Stimulated activated CD4-positive, alpha-beta T cell treated with anti-CD3 and anti-CD28 coated beads, Interleukin-2, amount 100 ng/mL, for 48 hours (primary cell): ENCODE data around the gene CD59.
"Not testable (repeated sequence)": the region's sequence is repeated elsewhere in the genome, so short reads cannot be mapped to it uniquely, and the experiment has no call there.

ENCODE experiments used
- DNase-seq, 2 donors: peaks; one replicate each; pipeline ENCODE4 v3.0.0-alpha.2; 2020

Gene CD59

DNA sequence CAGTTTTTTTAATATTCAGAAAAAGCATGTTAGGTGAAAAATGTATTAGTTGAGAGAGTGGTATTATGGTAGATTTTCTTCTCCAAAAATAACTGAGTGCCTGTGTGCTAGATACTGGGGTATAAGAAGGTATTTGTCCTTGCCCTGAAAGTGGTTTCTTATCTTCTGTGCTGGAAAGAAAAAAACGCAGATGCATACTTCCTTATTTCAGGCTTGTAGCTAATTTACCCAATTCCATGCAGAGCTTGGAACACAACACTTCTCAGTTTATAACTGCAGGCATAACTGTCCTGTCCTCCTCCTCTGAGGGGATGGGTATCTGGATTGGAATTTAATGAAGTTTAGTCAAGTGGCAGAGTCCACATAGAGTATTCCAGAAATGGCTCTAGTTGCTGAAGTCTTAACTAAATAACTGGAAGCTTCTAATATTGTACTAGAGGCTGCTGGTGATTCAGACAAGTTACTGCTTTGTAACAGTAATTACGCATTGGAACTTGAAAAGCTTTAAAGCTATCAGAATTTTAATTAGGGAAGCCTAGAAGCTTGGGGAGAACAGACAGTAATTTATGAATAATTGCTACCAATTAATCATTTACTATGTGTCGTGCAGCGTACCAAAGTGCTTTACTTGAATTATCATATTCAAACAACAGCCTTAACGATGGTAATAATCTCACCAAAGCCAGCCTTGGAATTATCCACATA lies 22.9 kb downstream of the CD59 start:
- DNase-seq, result no peak

DNA sequence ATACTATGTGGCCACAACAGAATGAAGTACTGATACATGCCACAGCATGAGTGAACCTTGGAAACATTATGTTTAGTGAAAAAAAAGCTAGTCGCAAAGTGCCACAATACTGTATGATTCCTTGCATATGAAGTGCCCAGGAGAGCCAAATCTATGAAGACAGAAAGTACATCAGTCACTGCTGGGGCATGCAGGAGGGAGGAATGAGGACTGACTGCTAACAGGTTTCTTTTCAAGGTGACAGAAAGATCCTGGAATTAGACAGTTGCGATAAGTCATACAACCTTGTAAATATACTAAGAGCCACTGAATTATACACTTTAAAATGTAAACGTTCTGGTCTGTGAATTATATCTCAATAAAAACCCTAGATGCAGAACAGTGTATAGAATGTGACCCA lies 23.8 kb downstream of the CD59 start:
- no peak for DNase-seq

DNA sequence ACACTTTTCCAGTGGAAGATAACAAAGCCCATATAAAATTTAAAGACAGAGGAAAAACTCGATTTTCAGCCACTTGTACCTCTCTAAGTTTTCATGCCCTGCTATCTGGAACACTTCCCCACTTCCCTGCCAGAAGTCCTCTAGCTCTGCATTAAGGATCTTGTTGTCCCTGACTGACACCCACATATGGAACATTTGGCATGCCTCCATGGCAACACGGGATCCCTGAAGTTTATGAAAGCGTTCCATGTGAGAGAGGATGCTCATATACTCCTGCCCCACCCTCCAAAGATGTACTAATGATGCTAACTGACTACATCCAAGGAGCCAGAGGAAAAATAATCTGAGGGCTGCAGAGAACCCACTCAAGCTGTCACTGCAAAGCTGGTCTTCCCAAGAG lies 26.8 kb downstream of the CD59 start:
- DNase-seq, result no peak

DNA sequence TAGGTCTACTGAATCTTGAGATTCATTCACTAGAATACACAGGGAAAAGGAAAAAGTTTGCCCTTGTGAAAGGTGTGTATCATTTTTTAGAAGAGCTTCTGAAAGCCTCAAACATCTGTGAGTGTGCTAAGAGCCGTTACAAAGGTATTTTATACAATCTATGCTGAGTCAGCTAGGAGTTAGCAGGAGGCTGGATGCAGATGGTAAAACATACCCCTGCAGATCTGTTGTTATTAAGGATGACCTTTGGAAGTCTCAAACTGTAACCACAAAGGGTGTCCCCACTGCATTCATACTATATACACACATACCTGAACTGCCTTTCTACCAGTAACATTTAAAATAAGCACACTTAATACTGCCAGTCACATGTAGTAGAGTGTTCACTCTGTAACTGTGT lies 27.2 kb downstream of the CD59 start:
- no peak for DNase-seq

DNA sequence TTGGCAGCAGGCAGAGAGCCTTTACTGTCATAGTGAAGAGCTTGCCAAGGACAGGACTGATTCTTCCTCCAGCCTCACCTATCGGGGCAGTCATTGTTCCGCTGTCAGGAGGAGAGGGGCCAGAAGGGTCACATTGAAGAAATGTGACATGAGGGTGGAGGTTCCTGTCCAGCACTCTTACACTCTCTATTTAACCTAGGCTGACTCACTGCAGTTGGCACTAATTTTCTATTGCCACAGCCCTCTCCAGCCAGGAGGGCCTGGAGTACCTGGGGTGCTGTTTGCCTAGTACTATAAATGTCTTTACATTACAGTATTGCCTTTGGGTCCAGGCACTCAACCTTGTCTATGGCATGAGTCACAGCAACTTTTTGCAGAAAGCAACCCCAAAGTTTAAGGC lies 28.4 kb downstream of the CD59 start:
- not testable (repeated sequence) for DNase-seq

DNA sequence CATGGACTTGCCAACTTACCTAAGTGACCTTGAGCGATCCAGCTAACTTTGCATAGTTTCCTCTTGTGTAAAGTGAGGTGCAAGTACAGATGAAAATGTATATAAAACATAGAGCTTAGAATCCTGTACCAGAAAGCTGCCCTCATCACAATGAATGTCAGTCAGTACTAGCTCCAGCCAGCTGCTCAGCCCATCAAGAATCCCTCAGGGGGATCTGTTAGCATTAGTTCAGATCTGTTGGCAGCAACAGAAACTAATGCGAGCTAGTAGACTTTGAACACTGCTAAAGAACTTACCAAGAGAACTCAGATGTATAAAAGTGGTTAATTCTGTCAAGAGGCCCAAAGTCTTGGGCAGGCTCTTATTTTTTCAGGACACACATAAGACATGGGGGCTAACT lies 29.3 kb downstream of the CD59 start:
- no peak for DNase-seq

DNA sequence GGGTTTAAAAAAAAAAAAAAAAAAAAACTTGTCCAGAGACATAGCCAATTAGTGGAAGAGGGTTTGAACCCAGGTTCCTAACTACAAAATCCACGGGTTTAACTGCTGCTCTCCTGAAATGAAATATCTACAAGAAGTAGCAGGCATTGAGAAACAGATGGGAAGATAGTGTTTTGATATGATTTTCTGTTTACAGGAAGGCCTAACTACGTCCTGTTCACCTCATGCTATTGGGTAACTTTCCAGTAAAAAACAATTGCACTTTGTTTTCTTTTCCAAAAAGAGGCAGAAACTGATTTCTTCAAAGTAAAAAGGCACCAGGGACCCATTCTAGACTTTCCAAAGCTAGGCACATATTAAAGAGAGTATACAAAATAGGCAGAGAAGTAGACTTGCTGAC lies 29.7 kb downstream of the CD59 start:
- no peak for DNase-seq

DNA sequence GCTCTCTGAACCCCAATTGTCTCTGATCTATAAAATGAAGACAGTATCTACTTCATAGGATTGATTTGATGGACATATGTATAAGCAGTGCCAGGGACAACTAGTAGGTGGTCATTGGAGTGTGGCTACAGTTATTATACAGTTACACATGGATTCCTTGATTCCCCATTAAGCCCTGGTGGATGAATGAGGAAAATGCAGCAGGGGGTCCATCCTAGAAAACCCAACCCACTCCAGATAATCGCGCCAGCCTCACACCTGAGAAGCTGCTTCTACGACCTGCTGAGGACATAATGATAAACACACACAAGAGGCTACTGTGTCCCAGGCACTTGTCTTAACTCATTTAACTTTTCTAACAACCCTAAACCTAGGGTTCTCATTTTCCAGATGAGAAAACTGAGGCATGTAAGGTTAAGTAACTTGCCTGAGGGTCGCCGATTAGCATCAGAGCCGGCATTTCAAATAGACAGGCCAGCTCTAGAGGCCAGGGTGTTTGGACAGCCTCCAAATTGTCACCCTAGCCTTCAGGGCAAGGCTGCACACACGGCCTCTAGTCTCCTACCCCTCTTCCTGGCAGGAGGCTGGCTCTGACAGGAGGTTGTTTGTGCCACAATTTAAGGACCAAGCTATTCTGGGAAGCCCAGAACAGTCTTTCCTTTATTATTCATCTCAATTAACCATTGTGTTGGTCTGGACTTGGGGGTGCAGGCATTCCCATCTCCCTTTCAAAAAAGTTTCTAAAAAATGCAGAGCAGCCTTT lies 31.8 kb downstream of the CD59 start:
- DNase-seq, result no peak

DNA sequence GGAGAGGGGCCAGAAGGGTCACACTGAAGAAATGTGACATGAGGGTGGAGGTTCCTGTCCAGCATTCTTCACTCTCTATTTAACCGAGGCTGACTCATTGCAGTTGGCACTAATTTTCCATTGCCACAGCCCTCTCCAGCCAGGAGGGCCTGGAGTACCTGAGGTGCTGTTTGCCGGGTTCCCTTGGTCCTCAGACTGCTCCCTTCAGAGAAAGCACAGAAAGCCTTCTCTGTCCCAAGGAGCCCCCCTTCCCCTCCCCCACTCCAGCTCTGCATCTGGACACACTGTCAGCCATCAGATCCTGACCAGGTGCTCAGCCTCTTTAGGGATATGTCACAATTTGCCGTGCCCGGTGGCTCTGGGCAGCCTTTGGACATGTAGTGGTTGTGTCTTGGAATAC lies 32.4 kb downstream of the CD59 start:
- DNase-seq, result no peak

DNA sequence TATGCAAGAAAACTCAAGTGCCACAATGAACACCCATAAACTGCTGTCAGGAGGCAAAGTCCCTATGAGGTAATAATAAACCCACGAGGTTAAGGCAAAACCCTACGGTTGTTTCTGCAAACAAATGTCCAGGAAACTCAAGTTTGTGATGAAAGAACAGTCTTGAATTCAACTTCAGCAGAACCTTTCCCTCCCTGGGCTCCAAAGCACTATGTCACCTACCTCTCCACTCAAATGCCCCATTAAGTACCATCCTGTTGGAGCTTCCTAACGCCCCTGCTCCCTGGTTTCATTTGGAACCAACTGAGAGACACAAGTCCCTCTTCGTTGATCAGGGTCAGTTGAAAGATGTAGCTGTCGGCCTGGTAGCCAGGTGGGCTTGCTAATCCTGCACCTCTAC lies 33.0 kb downstream of the CD59 start:
- no peak for DNase-seq

DNA sequence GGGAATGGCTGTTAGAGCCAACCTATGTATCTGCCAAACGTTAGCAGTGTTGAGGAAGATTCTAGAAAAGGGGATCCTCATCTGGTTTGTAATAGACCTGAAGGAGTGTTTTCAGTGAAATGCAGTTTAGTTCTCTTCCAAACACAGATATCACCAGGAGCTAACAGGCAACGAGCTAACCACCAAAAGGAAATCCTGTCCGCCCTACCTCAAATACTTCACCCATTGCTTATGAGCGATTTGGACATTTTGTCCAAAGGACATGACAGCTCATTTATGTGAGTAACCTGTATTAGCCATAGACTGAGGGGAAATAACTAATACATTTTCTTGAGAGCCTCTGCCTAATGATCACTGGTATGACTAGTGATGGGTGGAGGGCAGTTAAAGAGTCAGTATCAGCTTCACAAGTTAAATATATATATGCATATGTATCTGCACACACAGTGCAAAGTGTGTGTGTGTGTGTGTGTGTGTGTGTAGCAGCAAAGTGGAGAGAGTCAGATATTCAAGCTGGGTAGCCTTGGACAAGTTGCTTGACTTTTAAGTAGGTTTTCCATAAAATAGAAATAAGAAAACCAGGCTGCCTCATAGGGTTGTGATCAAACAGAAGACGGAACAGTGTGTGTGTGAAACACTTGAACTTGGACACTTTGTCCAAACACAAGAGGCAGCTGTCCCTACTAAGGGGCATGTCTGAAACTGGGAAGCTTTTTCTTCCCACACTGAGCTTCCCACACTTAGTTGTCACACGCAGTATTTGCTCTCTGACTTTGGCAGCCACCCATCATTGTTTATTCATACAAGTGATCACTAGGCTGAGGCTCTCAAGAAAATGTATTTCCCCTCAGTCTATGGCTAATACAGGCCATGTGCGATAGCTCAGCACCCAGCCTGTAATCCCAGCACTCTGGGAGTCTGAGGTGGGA lies 34.7 kb downstream of the CD59 start:
- no peak for DNase-seq

DNA sequence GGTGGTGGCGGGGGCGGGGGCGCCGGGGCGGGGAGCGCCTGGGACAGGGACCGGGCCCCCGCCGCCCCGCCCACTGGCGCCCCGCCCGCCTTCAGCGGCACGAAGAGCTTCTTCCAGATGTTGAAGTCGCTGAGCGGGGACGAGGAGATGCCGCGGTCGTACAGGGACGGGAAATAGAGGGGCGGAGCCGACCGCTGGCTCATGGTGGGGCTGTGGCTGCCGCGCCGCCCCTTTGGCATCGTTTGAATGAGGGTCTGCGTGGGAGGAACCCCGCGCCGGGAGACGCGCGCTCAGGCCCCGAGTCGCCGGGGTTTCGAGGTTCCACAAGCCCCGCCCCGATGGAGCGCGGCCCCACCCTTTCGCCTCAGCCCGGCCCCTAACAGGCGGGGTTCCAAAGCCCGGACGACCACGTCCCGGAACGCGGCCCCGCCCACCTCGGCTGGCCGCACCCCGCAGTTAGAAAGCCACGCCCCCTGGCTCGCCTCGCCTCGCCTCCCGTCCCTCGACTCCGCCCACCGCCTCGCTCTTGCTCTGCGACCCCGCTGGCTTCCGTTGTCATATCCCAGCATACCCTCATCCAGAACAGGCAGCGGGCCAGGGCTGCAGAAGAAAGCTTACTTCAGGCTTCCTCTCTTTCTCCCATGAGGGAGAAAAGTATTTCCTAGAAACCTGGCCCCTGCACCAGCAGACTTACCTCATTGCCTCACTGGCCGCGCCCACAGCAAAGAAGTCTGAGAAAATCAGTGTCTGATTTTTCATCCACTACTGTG lies 35.5 kb downstream of the CD59 start, which contains the start of gene C11orf91:
Gene C11orf91, minus strand, starts transcription at position 325 of the 770 bp plus-strand sequence. Its CDS starts 86 bp downstream, at position 239.
- peak; percentile 91 to 93 for DNase-seq

DNA sequence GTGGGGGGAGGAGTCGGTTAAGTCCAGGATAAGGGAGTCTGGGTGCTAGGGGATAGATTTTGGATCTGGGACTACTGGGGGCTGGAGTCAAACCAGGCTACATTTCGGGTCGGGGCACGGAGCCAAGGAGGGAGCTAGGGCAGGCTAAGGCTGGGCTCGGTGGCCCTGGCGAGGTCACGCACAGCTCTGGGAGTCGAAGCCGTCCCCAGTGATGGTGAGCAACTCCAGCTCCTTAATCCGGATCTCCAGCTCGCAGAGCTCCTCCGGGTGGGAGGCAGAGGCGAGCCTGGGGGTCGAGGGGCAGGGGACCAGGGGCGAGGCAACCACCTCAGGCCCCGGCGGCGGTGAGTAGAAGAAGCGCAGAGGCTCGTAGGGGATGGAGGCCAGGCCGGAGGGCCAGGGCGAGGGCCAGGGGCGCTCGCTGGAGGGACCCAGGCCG lies 36.1 kb downstream of the CD59 start:
- no peak for DNase-seq

DNA sequence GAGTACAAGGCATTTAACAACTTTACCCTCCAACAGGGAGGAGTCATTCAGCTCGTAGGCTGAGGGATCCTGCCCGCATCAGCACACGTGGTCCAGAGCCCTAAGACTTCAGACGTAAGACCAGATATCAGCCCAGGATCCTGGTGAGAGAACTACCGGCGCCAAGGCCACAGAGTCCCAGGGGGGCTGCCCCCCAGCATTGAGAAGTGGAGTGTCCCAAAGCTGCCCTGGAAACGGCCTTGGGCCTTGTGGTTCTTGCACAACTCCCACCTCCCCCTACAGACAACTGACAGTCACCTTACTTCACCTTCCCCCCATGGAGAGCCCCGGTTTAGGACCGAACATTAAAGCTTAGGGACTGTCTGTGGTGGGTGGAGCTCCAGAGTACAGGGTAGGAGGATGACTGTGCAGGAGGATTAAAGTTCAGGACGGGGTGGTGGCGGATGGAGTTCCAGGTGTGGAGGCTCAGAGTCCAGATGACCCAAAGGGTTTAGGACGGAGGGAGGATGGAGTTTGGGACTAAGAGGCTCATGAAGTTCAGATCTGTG lies 36.6 kb downstream of the CD59 start:
- DNase-seq, result no peak

DNA sequence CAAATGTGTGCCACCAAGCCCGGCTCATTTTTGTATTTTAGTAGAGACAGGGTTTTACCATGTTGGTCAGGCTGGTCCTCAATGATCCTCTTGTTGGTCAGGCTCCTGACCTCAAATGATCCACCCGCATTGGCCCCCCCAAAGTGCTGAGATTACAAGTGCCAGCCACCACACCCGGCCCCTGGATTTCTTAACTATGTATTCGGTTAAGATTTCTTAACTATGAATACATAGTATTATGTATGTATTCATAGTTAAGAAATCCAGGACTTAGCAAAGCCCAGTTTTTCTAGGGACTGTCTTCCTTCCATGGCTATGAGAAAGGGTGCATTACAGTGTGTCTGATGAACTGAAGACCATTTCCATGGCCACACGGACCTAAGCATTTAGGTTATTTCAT lies 37.3 kb downstream of the CD59 start:
- no peak for DNase-seq

DNA sequence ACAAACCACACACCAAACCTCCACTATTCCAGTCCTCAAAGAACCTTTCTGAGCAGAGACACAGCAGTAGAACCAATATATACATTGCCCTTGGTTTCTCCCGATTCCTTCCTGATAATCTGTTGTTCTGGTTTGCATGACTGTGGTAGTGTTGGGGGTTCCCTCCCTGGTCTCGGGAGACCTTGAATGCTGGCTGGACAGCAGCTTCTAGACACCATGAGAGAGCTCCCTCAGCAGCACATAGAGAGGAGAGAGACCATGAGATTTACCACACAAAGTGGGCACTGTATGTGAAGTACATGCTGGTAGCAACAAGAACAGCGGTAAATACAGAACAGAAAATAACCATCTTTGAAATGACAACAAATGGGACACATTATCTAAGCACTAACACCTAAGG lies 38.2 kb downstream of the CD59 start:
- DNase-seq, result no peak

DNA sequence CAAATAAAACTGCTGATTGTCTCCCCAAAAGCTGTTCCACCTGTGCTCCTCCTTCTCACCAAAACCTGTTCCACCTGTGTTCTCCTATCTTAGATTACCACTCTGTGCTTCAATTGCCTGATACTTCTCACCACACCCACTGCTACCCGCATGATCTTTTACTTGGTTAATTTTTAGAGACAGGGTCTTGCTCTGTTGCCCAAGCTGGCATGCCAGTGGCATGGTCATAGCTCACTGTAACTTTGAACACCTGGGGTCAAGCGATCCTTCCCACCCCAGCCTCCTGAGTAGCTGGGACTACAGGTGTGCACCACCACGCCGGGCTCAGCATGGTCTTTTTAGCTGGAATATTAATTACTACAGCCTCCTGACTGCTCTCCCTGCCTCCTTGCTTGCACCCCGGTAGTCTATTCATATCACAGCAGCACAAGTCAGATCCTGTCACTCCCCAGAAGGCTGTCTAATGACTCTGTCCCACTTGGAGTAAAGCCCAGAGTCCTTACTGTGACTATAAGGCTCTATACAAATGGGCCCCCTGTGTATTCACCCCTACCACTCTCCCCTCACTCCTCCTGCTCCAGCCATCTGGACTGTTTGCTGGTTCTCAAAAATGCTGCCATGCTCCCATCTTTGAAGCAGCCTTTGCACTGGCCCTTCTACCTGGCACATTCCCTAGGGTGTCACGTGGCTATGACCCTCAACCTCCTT lies 39.1 kb downstream of the CD59 start:
- DNase-seq, result no peak

DNA sequence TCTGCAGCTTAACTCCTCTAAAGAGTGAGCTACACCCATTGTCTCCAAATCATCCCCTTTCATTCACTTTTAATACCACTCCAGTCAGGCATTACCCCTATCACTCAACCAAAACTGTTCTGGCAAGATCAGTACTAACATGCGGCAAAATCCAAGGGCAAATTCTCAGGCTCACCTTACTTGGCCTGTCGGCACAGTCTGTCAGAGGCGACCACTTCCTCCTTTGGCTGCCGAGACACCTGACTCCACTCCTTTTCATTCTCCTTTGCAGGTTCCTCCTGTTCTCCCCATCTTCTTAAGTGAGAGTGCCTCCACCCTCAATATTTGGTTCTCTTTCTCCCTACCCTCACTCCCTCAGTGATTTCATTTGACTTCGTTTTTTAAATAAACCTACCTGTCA lies 39.8 kb downstream of the CD59 start:
- no peak for DNase-seq

DNA sequence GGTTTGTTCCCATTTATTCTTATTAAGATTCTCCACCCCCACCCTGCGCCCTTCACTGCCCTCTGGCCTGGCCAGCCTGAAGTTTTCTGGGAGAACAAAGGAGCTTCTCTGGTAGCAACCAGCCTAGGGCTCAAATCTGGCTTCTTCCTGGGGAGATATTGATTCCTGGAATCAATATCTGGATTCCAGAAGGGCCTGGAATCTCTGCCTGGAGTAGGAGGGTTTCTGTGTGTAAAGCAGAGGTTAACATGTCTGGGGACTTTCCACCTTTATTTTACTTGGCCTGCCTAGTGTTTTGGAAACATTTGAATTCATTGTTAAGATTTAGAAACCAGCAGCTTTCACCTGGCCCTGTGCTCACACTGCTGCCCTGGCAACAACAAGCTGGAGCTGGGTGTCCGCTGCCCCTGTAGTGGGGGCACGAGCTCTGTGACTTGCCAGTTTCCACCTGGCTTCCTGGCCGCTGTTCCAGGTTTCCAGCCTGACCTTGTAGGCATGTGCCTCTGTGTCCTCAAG lies 41.1 kb downstream of the CD59 start:
- DNase-seq, result no peak

DNA sequence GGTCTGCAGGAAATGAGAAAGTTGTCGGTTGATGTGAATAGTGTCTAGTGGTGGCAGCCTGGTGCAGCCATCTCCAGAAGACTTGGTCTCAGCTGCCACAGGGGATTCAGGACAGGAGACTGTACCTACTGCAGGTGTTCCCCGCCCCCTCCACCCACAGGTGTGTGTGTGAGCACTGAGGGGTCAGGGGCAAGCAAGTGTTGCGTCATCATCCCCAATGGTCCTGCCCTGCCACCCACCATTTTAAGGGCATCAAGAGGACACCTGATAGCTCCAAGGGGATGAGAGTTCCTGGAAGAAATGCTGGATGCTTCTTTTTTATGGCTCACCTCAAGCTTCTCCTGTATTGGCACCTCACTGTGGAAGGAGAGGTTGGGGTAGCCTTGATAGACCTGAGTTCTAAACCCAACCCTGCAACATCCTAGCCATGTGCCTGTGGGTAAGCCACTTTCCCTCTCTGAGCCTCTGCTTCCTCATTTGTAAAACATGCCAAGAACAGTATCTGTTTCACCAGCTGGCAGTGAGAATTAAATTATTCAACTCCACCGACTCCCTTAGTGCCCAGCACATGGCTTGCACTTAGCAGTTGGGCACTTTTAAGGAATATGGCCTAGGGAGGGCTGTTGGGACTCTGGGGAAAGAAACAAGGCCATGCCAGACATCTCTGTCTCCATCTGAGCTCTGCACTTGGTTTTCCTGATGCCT lies 41.7 kb downstream of the CD59 start:
- no peak for DNase-seq

DNA sequence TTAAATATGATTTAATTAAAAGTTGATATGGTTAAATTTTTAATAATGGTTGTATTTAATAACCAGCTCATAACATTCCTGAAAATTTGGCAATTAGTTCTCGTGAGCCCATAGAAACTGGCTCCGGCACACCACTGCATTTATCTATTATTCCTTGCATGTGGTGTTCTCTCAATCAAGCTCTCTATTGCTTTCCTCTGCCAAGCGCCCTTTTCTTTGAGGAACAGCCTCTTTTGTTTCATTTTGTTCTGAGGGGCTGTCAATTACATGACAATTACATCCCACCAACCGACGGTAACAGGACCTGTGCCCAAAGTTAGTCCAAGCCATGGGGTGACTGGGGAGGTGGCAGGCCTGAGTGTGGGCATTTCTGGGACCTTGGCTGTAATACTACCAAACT lies 43.7 kb downstream of the CD59 start:
- DNase-seq, result no peak
